Purkinje cell (primary cell): ENCODE data around the gene DDI1. TPM values are rescaled to one million over a fixed set of nuclear protein-coding genes. Genes with fewer than 3 reads are reported as not detected.

Experiments
- polyA plus RNA-seq: library from polyadenylated mRNA; unstranded; fragments of >200 nt; fragmentation: Nextera tagmentation; gene quantifications from 2 replicates; pipeline ENCODE4 v1.2.1, GENCODE V29; 2014

Gene DDI1
- polyA plus RNA-seq, result not detected in 2 replicates

DNA sequence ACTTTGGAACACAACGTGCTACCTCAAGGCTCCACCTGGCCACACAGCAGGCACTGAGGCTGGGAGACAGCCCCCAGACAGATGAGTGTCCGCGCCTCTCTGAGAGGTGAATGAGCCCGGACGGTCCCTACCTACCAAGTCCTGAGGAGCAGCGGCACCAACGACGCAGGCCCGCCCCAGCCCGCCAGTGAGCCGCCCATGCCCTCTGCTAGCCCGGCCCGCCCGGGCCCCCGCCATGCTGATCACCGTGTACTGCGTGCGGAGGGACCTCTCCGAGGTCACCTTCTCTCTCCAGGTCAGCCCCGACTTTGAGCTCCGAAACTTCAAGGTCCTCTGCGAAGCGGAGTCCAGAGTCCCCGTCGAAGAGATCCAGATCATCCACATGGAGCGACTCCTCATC is at the start of gene DDI1:
Gene DDI1, plus strand, starts transcription at position 53 of the 400 bp plus-strand sequence. Its CDS starts 183 bp downstream, at position 236.

Other genes starting within 250 kb of the DDI1 start
- gene PDGFD, start 127.5 kb downstream of the DDI1 start, polyA plus RNA-seq, result 1.2 TPM in 1 of 2 replicates, not detected in the other